WERI-Rb-1 (cell line): ENCODE measurements around the gene PTPRM.

ENCODE experiments used
- DNase-seq: peaks from one replicate; pipeline ENCODE4 v3.0.0-alpha.2; 2020
- H3K27ac ChIP-seq: fragments of 250-450 bp; sonication (Bioruptor Pico); 2 replicates; pipeline ENCODE4 v1.5.1; 2020; ENCODE audit warnings: mild to moderate bottlenecking, moderate library complexity
- H3K27me3 ChIP-seq: fragments of 250-450 bp; sonication (Bioruptor Pico); 2 replicates; pipeline ENCODE4 v1.5.1; 2021; ENCODE audit warnings: mild to moderate bottlenecking, low read depth, moderate library complexity; ENCODE audit not compliant: insufficient read depth, severe bottlenecking
- H3K36me3 ChIP-seq: fragments of 250-450 bp; sonication (Bioruptor Pico); 2 replicates; pipeline ENCODE4 v1.5.1; 2020; ENCODE audit warnings: mild to moderate bottlenecking, moderate library complexity
- H3K4me3 ChIP-seq: 2 replicates; pipeline ENCODE4 v1.5.1; 2011; ENCODE audit warnings: low read depth, mild to moderate bottlenecking, control low read depth, low read length
- H3K9me3 ChIP-seq: fragments of 250-450 bp; sonication (Bioruptor Pico); 2 replicates; pipeline ENCODE4 v1.5.1; 2021; ENCODE audit warnings: mild to moderate bottlenecking, moderate library complexity; ENCODE audit not compliant: severe bottlenecking
- TF ChIP-seq, protein P1 (sequence below): IDR thresholded peaks from 2 replicates; pipeline ENCODE4 v1.5.1; 2011; ENCODE audit warnings: low read depth, mild to moderate bottlenecking, control low read depth, inconsistent platforms, low read length

PTPRM gene

DNA sequence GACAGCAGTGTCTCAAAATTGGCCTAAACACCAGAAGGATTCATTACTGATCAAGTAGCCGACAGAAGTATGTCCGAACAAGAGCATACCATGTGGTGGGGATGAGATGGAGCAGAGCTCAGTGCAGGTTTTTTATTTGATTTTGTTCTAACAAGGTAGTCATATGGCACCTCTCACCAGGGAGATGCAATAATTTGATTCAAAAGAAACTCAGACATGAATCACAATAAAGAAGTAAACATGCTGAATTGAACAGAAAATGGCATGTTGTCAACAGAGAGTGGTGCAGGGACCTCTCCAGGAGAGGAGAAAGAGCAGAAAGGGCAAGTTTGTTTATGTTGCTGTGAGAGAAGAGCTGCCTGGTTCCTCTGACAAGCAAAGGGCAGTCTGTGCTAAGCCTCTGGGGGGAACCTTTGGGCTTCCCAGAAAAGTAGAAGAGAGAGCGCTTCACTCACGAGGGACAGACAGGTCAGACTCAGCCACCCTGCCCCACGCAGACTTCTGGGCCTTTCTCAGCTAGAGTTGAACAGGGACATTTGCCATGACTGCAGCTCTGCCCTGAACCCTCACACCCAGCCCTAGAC, 690.8 kb downstream of the PTPRM start:
- TF ChIP-seq, protein P1, sequence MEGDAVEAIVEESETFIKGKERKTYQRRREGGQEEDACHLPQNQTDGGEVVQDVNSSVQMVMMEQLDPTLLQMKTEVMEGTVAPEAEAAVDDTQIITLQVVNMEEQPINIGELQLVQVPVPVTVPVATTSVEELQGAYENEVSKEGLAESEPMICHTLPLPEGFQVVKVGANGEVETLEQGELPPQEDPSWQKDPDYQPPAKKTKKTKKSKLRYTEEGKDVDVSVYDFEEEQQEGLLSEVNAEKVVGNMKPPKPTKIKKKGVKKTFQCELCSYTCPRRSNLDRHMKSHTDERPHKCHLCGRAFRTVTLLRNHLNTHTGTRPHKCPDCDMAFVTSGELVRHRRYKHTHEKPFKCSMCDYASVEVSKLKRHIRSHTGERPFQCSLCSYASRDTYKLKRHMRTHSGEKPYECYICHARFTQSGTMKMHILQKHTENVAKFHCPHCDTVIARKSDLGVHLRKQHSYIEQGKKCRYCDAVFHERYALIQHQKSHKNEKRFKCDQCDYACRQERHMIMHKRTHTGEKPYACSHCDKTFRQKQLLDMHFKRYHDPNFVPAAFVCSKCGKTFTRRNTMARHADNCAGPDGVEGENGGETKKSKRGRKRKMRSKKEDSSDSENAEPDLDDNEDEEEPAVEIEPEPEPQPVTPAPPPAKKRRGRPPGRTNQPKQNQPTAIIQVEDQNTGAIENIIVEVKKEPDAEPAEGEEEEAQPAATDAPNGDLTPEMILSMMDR, result no peak
- H3K27me3 ChIP-seq, result no peaks in the 10 kb centered on the region
- H3K27ac ChIP-seq, result no peak overlapping the region
- H3K36me3 ChIP-seq, result no peaks in the 10 kb centered on the region
- H3K9me3 ChIP-seq, result no peaks in the 10 kb centered on the region
- DNase-seq, result no peak
- H3K4me3 ChIP-seq, result no peak overlapping the region

DNA sequence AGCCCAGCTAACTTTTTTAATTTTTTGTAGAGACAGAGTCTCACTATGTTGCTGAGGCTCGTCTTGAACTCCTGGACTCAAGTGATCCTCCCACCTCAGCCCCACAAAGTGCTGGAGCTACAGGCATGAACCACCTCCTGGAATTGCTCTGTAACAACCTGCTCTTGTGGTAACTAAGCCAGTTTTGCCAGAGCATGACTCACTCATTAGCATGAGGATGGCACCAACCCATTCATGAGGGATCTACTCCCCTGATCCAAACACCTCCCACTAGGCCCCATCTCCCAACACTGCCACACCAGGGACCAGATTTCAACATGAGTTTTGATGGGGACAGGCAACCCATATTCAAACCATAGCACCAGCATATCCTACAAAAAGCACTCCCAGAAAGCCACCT, 693.2 kb downstream of the PTPRM start:
- Histone ChIP-seq H3K4me3 (no peak overlapping the region), H3K9me3 (no peaks in the 10 kb centered on the region), H3K27ac (no peak overlapping the region), H3K36me3 (no peaks in the 10 kb centered on the region), H3K27me3 (no peaks in the 10 kb centered on the region)
- TF ChIP-seq, protein P1, result no peak
- no peak for DNase-seq

DNA sequence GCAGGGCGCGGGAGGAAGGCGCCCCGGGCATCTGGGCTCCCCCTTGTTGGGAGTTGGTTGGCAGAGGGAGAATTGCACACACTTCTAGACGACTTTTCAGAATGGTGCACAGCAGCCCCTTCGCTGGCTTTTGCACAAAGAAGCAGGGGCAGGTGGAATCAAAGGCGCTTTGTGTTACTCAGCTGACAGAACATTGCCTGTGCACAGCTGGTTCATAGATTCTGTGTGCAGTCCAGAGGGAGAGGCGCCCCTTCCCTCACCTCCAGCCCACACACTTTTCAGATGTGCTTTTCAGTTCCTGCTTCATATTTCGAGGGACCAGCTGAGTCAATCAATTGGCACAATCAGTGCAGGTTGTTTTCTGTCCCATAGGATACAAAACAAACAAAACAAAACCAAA, 693.7 kb downstream of the PTPRM start:
- TF ChIP-seq, protein P1, result no peak
- no peak for DNase-seq
- H3K9me3 ChIP-seq, result no peaks in the 10 kb centered on the region
- H3K27me3 ChIP-seq, result no peaks in the 10 kb centered on the region
- H3K36me3 ChIP-seq, result no peaks in the 10 kb centered on the region
- H3K4me3 ChIP-seq, result no peak overlapping the region
- H3K27ac ChIP-seq, result no peak overlapping the region

DNA sequence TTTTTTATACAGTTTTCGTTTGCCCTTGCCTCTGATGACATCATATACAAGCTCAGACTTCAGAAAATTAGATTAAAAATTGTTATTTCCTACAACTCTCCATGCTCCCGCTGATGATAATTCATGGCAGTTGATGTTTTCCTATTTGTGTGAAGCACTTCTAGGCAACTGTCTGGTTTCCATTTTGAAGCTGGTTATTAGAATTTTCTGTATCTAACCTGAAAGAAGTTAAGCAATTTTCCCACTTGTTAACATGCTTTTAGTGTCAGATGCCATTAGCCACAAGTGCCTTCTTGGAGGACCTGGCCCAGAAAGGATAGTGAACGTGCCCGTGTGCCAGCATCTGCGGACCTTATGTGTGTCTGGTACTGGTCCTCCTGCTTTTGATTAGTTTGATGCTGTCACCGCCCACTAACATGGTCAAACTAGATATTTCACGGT, 694.6 kb downstream of the PTPRM start:
- no peak for DNase-seq
- no peaks in the 10 kb centered on the region for H3K27me3 ChIP-seq
- H3K4me3 ChIP-seq, result no peak overlapping the region
- H3K27ac ChIP-seq, result no peak overlapping the region
- H3K36me3 ChIP-seq, result no peaks in the 10 kb centered on the region
- TF ChIP-seq, protein P1, result no peak
- no peaks in the 10 kb centered on the region for H3K9me3 ChIP-seq

DNA sequence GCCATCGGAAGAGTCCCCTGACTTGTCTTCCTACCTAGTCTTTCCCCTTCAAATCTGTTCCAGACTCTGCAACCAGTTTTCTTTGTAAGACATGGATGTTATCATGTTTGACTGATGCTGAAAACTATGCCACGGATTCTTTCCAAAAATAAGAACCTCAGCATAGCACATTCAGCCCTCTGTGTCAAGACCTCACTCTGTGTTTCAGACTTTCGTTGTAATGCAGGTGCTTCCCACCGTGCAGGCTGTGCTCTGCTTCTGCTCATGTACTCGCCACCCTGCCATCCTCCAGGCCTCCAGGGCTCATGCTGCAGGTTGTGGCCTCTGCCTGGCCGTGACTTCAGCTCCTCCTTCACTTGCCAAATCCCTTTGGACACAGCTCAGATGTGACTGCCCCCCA, 695.1 kb downstream of the PTPRM start:
- Histone ChIP-seq H3K4me3 (no peak overlapping the region), H3K27me3 (no peaks in the 10 kb centered on the region), H3K36me3 (no peaks in the 10 kb centered on the region), H3K27ac (no peak overlapping the region), H3K9me3 (no peaks in the 10 kb centered on the region)
- TF ChIP-seq, protein P1, result no peak
- DNase-seq, result no peak

DNA sequence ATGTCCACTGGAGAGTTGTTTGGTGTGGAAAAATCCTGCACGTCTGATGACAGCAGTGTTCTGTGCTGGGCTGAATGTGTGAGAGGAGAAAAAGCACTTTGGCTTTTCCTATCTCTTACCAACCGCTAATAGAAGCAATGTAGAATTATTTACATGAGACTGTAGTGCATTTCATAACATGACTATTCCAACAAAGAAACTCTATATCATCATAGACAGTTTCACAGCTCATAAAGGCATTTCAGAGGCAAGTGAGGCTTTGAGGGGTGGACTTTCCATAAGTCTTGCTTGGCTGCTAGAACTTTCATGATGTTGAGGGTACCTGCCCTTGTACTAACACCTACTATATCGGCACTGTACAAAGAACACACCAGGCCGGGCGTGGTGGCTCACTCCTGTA, 697.0 kb downstream of the PTPRM start:
- H3K27me3 ChIP-seq, result no peaks in the 10 kb centered on the region
- TF ChIP-seq, protein P1, result no peak
- H3K9me3 ChIP-seq, result no peaks in the 10 kb centered on the region
- H3K36me3 ChIP-seq, result no peaks in the 10 kb centered on the region
- no peak overlapping the region for H3K27ac ChIP-seq
- no peak for DNase-seq
- no peak overlapping the region for H3K4me3 ChIP-seq
